Measurements from ENCODE around the gene LYAR.
"Not testable (repeated sequence)": the region's sequence is repeated elsewhere in the genome, so short reads cannot be mapped to it uniquely, and the experiment has no call there.

The LYAR gene

GRCh38 chr4:4249866-4250265 is 40.1 kb downstream of the LYAR start:
- H3K9ac ChIP-seq (ENCODE audit: low read depth, low read length, poor library complexity): no peak overlapping the region
- H2BK12ac ChIP-seq (ENCODE audit: low read length): no peak overlapping the region
- no peak overlapping the region for H3K23ac ChIP-seq (ENCODE audit: low read depth, low read length, poor library complexity)
- H3K9me3 ChIP-seq (replicated peaks in 1 of 2; ENCODE audit: control insufficient read depth in 2 of 2, insufficient read depth in 1 of 2, low read depth in 1 of 2, low read length in 2 of 2): no peaks in the 10 kb centered on the region
- no peak overlapping the region for H3K27ac ChIP-seq (replicated peaks; ENCODE audit: low read length)
- no peak overlapping the region for H3K18ac ChIP-seq (ENCODE audit: low read length)
- no peak overlapping the region for H3K4me3 ChIP-seq (ENCODE audit: low read length in 2 of 2)
- H3K4me1 ChIP-seq (ENCODE audit: control insufficient read depth in 2 of 2, insufficient read depth in 1 of 2, low read depth in 1 of 2, low read length in 2 of 2): peaks cover 5 to 8% of the 10 kb centered on the region in 2 donors
- H3K4me2 ChIP-seq (ENCODE audit: insufficient read depth, low read length, poor library complexity, severe bottlenecking): no peak overlapping the region
- no peak overlapping the region for H2BK15ac ChIP-seq (ENCODE audit: low read length)
- H3K27me3 ChIP-seq (ENCODE audit: control insufficient read depth in 3 of 3, insufficient read depth in 3 of 3, low read depth in 1 of 3, low read length in 3 of 3): peaks cover 0 to 5% (median 0%) of the 10 kb centered on the region in 3 experiments
- H3K36me3 ChIP-seq (replicated peaks in 1 of 2; ENCODE audit: control insufficient read depth in 2 of 2, insufficient read depth in 2 of 2, low read length in 2 of 2): peaks cover 5 to 16% of the 10 kb centered on the region in 2 donors
- H2BK5ac ChIP-seq (ENCODE audit: low read length): no peak overlapping the region
- no peak overlapping the region for H4K8ac ChIP-seq (ENCODE audit: low read depth, low read length)
- no peak overlapping the region for H2AK5ac ChIP-seq (ENCODE audit: low read depth, low read length)
- peak overlapping the region; percentile 61 for H2AFZ ChIP-seq (ENCODE audit: low read length)
- DNase-seq (ENCODE audit: low spot score): no peak
- no peak overlapping the region for H3K14ac ChIP-seq (ENCODE audit: low read length)
- WGBS, 2 donors (ENCODE audit: extremely low coverage in 2 of 2, insufficient read length in 2 of 2, insufficient replicate concordance in 1 of 2): no CpG with 5 or more reads among the region's 8 CpGs
- H4K91ac ChIP-seq (ENCODE audit: low read depth, low read length, poor library complexity): no peak overlapping the region
- H2BK120ac ChIP-seq (ENCODE audit: low read depth, low read length): no peak overlapping the region
- peaks cover 3% of the 10 kb centered on the region for H3K79me1 ChIP-seq (ENCODE audit: low read depth, low read length)
- no peak overlapping the region for H3K4ac ChIP-seq (ENCODE audit: low read length)

GRCh38 chr4:4249342-4249741 is 40.6 kb downstream of the LYAR start:
- H2BK120ac ChIP-seq (ENCODE audit: low read depth, low read length); H2BK15ac ChIP-seq (ENCODE audit: low read length); H3K18ac ChIP-seq (ENCODE audit: low read length); H2BK5ac ChIP-seq (ENCODE audit: low read length); H3K4me1 ChIP-seq (ENCODE audit: control insufficient read depth in 2 of 2, insufficient read depth in 1 of 2, low read depth in 1 of 2, low read length in 2 of 2); H3K9ac ChIP-seq (ENCODE audit: low read depth, low read length, poor library complexity); H3K14ac ChIP-seq (ENCODE audit: low read length); H3K27ac ChIP-seq (replicated peaks; ENCODE audit: low read length); H4K91ac ChIP-seq (ENCODE audit: low read depth, low read length, poor library complexity); H4K8ac ChIP-seq (ENCODE audit: low read depth, low read length); H3K79me1 ChIP-seq (ENCODE audit: low read depth, low read length); H3K23ac ChIP-seq (ENCODE audit: low read depth, low read length, poor library complexity); H3K9me3 ChIP-seq (replicated peaks in 1 of 2; ENCODE audit: control insufficient read depth in 2 of 2, insufficient read depth in 1 of 2, low read depth in 1 of 2, low read length in 2 of 2); H3K27me3 ChIP-seq (ENCODE audit: control insufficient read depth in 3 of 3, insufficient read depth in 3 of 3, low read depth in 1 of 3, low read length in 3 of 3); H3K4ac ChIP-seq (ENCODE audit: low read length); H3K4me3 ChIP-seq (ENCODE audit: low read length in 2 of 2); H2BK12ac ChIP-seq (ENCODE audit: low read length); DNase-seq (ENCODE audit: low spot score); H3K4me2 ChIP-seq (ENCODE audit: insufficient read depth, low read length, poor library complexity, severe bottlenecking); H2AK5ac ChIP-seq (ENCODE audit: low read depth, low read length): not testable (repeated sequence)
- H3K36me3 ChIP-seq (replicated peaks in 1 of 2; ENCODE audit: control insufficient read depth in 2 of 2, insufficient read depth in 2 of 2, low read length in 2 of 2): peaks cover 10 to 21% of the 10 kb centered on the region in 2 donors
- no CpG with 5 or more reads among the region's 15 CpGs for WGBS, 2 donors (ENCODE audit: extremely low coverage in 2 of 2, insufficient read length in 2 of 2, insufficient replicate concordance in 1 of 2)
- peak overlapping the region; percentile 95 for H2AFZ ChIP-seq (ENCODE audit: low read length)

DNA sequence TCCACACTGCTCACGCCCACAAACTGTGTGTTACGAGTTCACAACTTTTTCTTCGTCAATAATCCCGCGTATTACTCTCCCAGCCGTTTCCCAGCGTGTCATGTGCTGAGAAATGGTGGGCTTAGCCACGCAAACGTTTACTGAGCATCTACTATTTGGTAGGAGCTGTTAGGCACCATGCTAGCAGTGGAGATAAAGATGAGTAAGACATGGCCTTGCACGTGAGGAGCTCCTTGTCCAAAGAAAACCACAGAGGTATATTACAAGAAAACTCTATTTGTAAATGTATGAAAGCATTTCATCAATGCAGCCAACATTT is 41.1 kb downstream of the LYAR start:
- no CpG with 5 or more reads among the region's 10 CpGs for WGBS, 2 donors (ENCODE audit: extremely low coverage in 2 of 2, insufficient read length in 2 of 2, insufficient replicate concordance in 1 of 2)
- H3K4ac ChIP-seq (ENCODE audit: low read length): no peak overlapping the region
- peaks cover 5 to 8% of the 10 kb centered on the region in 2 donors for H3K4me1 ChIP-seq (ENCODE audit: control insufficient read depth in 2 of 2, insufficient read depth in 1 of 2, low read depth in 1 of 2, low read length in 2 of 2)
- H3K9ac ChIP-seq (ENCODE audit: low read depth, low read length, poor library complexity): no peak overlapping the region
- peak overlapping the region; percentile 85 for H3K27ac ChIP-seq (replicated peaks; ENCODE audit: low read length)
- H2AFZ ChIP-seq (ENCODE audit: low read length): peak overlapping the region; percentile 95
- H3K9me3 ChIP-seq (replicated peaks in 1 of 2; ENCODE audit: control insufficient read depth in 2 of 2, insufficient read depth in 1 of 2, low read depth in 1 of 2, low read length in 2 of 2): no peaks in the 10 kb centered on the region
- no peak overlapping the region for H2AK5ac ChIP-seq (ENCODE audit: low read depth, low read length)
- no peak overlapping the region for H4K91ac ChIP-seq (ENCODE audit: low read depth, low read length, poor library complexity)
- H3K23ac ChIP-seq (ENCODE audit: low read depth, low read length, poor library complexity): no peak overlapping the region
- H2BK5ac ChIP-seq (ENCODE audit: low read length): no peak overlapping the region
- no peak overlapping the region for H3K18ac ChIP-seq (ENCODE audit: low read length)
- peak overlapping the region; percentile 71 to 95 for H3K4me3 ChIP-seq (ENCODE audit: low read length in 2 of 2)
- H4K8ac ChIP-seq (ENCODE audit: low read depth, low read length): no peak overlapping the region
- H2BK15ac ChIP-seq (ENCODE audit: low read length): no peak overlapping the region
- H2BK120ac ChIP-seq (ENCODE audit: low read depth, low read length): no peak overlapping the region
- H2BK12ac ChIP-seq (ENCODE audit: low read length): no peak overlapping the region
- DNase-seq (ENCODE audit: low spot score): no peak
- H3K14ac ChIP-seq (ENCODE audit: low read length): no peak overlapping the region
- peaks cover 10 to 26% of the 10 kb centered on the region in 2 donors for H3K36me3 ChIP-seq (replicated peaks in 1 of 2; ENCODE audit: control insufficient read depth in 2 of 2, insufficient read depth in 2 of 2, low read length in 2 of 2)
- peaks cover 0 to 4% (median 0%) of the 10 kb centered on the region in 3 experiments for H3K27me3 ChIP-seq (ENCODE audit: control insufficient read depth in 3 of 3, insufficient read depth in 3 of 3, low read depth in 1 of 3, low read length in 3 of 3)
- peaks cover 3% of the 10 kb centered on the region for H3K79me1 ChIP-seq (ENCODE audit: low read depth, low read length)
- peak overlapping the region; percentile 75 for H3K4me2 ChIP-seq (ENCODE audit: insufficient read depth, low read length, poor library complexity, severe bottlenecking)

GRCh38 chr4:4248029-4248884 is 41.7 kb downstream of the LYAR start, which contains the start of gene TMEM128:
TSS of gene TMEM128 (minus strand) at chr4:4248223. CDS start at chr4:4248202, 21 bp downstream.
- Histone ChIP-seq H2AFZ (ENCODE audit: low read length) (peak within 1 kb of the TSS; percentile 95), H3K18ac (ENCODE audit: low read length) (peak within 1 kb of the TSS; percentile 96), H4K8ac (ENCODE audit: low read depth, low read length) (no peak within 1 kb of the TSS), H3K23ac (ENCODE audit: low read depth, low read length, poor library complexity) (peak within 1 kb of the TSS; percentile 29), H2BK5ac (ENCODE audit: low read length) (no peak within 1 kb of the TSS), H3K4me2 (ENCODE audit: insufficient read depth, low read length, poor library complexity, severe bottlenecking) (peak within 1 kb of the TSS; percentile 75), H3K4me1 (ENCODE audit: control insufficient read depth in 2 of 2, insufficient read depth in 1 of 2, low read depth in 1 of 2, low read length in 2 of 2) (peaks cover 5 to 8% of the 10 kb centered on the region in 2 donors), H3K9ac (ENCODE audit: low read depth, low read length, poor library complexity) (peak within 1 kb of the TSS; percentile 91), H3K27ac (replicated peaks; ENCODE audit: low read length) (peak within 1 kb of the TSS; percentile 85), H3K4ac (ENCODE audit: low read length) (no peak within 1 kb of the TSS), H3K36me3 (replicated peaks in 1 of 2; ENCODE audit: control insufficient read depth in 2 of 2, insufficient read depth in 2 of 2, low read length in 2 of 2) (peaks cover 10 to 32% of the 10 kb centered on the region in 2 donors), H3K14ac (ENCODE audit: low read length) (no peak within 1 kb of the TSS), H3K4me3 (ENCODE audit: low read length in 2 of 2) (peak within 1 kb of the TSS; percentile 71 to 95), H4K91ac (ENCODE audit: low read depth, low read length, poor library complexity) (no peak within 1 kb of the TSS), H2BK15ac (ENCODE audit: low read length) (no peak within 1 kb of the TSS), H2AK5ac (ENCODE audit: low read depth, low read length) (peak within 1 kb of the TSS; percentile 47), H2BK120ac (ENCODE audit: low read depth, low read length) (no peak within 1 kb of the TSS), H3K79me1 (ENCODE audit: low read depth, low read length) (peaks cover 3% of the 10 kb centered on the region), H3K9me3 (replicated peaks in 1 of 2; ENCODE audit: control insufficient read depth in 2 of 2, insufficient read depth in 1 of 2, low read depth in 1 of 2, low read length in 2 of 2) (no peaks in the 10 kb centered on the region), H2BK12ac (ENCODE audit: low read length) (no peak within 1 kb of the TSS), H3K27me3 (ENCODE audit: control insufficient read depth in 3 of 3, insufficient read depth in 3 of 3, low read depth in 1 of 3, low read length in 3 of 3) (peaks cover 0 to 2% (median 0%) of the 10 kb centered on the region in 3 experiments)
- WGBS, 2 donors (ENCODE audit: extremely low coverage in 2 of 2, insufficient read length in 2 of 2, insufficient replicate concordance in 1 of 2): no CpG with 5 or more reads among the region's 62 CpGs
- DNase-seq (ENCODE audit: low spot score): peak; percentile 93
